HG02870 (cell line): ENCODE measurements around the gene SEC23A.
"Not testable (repeated sequence)": the region's sequence is repeated elsewhere in the genome, so short reads cannot be mapped to it uniquely, and the experiment has no call there.

Experiments
- ATAC-seq: cut with Tn5 transposase; IDR thresholded peaks from one replicate; pipeline ENCODE4 v1.9.1; 2021; ENCODE audit warnings: mild to moderate bottlenecking, moderate library complexity; ENCODE audit not compliant: unreplicated experiment

The SEC23A gene

DNA sequence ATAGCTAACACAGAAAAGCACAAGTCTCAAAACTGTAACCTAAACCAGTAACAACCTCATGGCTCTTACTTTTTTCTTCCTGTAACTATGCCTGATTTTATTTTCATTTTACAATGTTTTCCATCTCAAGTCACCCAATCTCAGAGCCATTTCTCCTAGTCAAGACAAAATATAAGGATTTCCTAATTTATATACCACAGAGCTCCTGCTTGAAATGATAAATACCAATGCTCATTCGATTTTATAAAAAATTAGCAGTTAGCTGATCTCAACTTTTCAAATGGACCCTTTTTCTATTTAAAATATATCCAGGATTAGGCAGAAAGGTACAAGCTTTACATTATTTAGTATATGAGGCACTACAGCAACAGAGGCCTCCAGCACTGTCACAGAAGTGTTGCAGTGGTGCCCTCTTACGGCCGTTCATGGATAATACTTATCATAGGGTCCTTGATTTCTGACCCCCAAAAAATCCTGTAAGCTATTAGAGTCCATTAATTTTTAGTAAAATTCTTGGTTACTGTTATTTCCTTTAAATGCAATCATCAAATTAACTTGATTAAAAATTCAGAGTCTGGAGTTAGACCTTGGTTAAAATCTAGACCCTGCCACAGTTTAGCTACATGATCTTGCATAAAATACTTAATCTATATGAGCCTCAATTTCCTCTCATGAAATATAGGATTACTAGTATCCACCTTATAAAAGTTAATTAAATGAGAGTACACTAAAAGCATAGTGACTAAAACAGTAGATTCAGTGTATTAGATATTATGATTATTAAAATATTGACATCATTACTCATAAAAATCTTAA lies 68.3 kb downstream of the SEC23A start:
- no peak for ATAC-seq

- no peak for ATAC-seq
Measured at GRCh38 chr14:39033371-39033770, 69.7 kb downstream of the SEC23A start.

GRCh38 chr14:39030209-39030608 lies 72.8 kb downstream of the SEC23A start:
- no peak for ATAC-seq

- no peak for ATAC-seq
Measured at GRCh38 chr14:39029789-39030188, 73.2 kb downstream of the SEC23A start.

GRCh38 chr14:39028620-39029019 lies 74.4 kb downstream of the SEC23A start:
- ATAC-seq: no peak

DNA sequence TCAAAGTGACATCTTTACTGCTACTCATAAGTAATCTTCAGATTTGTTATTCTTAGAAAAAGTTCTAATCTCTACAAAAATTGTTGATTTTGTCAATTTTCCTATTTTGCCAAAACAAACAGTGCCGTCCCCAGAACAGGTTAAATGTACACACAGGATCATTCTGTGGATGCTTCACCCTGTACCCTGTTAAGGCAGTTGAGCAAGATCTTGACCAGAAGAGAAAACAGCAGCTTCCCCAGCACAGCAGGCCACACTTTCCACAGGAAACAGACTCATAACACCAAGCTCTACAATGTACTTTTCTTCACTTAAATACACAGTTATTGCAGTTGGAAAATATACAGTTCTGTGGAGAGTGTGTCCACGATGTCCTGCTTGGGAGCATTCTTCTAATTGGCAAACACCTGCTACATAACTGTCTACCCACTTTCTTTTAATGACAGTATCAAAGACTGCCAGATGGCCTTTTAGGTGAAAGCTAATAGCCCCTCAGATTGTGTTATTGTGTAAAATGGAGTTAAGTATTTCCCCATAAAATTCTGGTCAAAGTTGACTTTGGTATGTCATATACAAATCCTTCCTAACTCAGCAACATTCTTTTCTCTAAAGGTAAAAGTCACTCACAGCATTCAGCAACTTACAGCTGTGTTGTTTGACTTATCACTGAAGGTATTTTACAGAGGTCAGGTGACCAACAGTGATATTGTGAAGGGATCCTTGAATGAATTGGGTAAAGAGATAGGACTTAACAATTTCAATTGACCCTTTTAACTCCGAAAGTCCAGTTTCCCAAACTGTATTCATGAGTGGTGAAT lies 77.0 kb downstream of the SEC23A start:
- no peak for ATAC-seq

GRCh38 chr14:39025250-39025809 lies 77.7 kb downstream of the SEC23A start:
- no peak for ATAC-seq

GRCh38 chr14:39023939-39024871 lies 78.8 kb downstream of the SEC23A start:
- no peak for ATAC-seq

DNA sequence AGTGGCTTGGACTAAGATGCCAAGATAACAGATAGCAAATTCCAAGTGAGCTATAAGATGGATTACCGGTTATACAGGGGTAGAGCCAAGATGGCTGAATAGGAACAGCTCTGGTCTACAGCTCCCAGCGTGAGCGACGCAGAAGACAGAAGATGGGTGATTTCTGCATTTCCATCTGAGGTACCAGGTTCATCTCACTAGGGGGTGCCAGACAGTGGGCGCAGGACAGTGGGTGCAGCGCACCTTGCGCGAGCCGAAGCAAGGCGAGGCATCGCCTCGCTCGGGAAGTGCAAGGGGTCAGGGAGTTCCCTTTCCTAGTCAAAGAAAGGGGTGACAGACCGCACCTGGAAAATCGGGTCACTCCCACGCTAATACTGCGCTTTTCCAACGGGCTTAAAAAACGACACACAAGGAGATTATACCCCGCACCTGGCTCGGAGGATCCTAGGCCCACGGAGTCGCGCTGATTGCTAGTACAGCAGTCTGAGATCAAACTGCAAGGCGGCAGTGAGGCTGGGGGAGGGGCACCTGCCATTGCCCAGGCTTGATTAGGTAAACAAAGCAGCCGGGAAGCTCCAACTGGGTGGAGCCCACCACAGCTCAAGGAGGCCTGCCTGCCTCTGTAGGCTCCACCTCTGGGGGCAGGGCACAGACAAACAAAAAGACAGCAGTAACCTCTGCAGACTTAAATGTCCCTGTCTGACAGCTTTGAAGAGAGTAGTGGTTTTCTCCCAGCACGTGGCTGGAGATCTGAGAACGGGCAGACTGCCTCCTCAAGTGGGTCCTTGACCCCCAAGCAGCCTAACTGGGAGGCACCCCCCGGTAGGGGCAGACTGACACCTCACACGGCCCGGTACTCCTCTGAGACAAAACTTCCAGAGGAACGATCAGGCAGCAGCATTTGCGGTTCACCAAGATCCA lies 85.7 kb downstream of the SEC23A start:
- ATAC-seq: not testable (repeated sequence)

DNA sequence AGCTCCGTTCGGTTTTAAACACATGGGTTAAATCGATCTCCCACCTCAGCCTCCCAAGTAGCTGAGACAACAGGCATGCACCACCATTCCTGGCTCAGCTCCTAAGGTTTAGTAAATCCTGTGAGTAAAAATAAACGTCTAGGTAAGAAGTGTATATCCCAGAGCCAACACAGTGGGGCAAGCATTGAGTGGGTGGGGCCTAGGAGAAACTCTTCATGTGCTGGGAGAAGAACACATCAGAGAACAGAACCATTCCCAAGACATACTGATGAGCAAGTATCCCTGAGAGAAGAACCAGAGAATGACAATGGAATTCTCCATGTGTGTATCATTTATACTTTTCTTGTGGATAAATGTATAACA lies 86.3 kb downstream of the SEC23A start:
- ATAC-seq: no peak

DNA sequence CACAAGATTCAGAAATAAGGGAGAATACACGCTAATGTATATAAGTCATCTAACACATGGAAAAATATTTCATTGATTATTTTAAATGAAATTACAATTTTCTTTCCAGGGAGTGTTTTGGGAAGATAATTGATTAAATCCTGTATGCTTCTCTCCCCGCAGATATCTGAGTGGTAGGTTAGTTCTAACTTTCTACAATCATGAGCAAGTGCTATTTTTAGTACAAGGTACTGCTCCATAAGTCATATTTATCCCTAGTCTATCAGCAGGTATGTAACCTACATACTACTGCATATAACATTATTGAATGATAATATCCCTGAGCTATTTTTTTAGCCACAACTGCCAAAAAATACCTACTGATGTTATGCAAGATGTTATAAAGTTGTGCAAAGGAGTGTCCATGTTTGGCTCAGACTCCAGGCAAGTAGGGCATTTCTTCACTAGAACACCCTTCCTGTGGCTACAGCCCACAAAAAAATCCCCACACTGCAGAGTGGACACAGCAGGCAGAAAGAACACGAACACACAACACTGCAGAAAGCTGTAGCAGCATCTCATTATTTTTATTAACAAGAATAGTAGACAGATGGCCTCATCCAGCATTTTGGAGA lies 87.0 kb downstream of the SEC23A start:
- ATAC-seq: no peak

- peak; percentile 87 for ATAC-seq
Measured at GRCh38 chr14:39015360-39015961, 87.6 kb downstream of the SEC23A start.

- ATAC-seq: no peak
Measured at GRCh38 chr14:39014460-39014859, 88.6 kb downstream of the SEC23A start.

- not testable (repeated sequence) for ATAC-seq
Measured at GRCh38 chr14:39008965-39009364, 94.1 kb downstream of the SEC23A start.

- no peak for ATAC-seq
Measured at GRCh38 chr14:39006721-39007410, 96.2 kb downstream of the SEC23A start.

GRCh38 chr14:39005044-39005880 lies 97.8 kb downstream of the SEC23A start:
- ATAC-seq: no peak

DNA sequence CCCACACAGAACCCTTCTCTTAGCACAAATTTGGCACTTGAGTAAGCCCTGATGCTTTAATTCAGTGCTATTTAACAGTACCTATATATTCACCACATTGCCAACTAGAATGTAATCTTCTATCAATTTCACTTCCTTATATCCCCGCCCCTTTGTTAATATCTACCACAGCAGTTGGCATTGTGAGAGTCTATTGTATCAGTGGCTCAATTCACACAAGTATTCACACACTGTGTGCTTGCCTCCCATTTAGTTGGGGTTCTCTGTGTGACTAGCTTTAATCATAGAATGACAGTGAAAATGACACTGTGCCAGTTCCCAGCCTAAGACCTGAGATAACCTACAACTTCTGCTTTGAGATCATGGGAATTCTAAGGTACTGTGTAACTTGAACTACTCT lies 103.1 kb downstream of the SEC23A start:
- no peak for ATAC-seq
